GM12878 (cell line): Measurements from ENCODE around the gene COL23A1. TPM values are rescaled to one million over a fixed set of nuclear protein-coding genes. Genes with fewer than 3 reads are reported as not detected.

Experiments
- ATAC-seq: fragments of 200-7000 bp; cut with Tn5 transposase; 3 replicates; pipeline ENCODE4 v1.9.1; 2020; ENCODE audit warnings: mild to moderate bottlenecking, moderate library complexity
- BruUV-seq: library from RNA; stranded (reverse); fragments of 400-500 nt; replicated peaks from 2 replicates; lab custom pipeline; 2021; lab: Mats Ljungman, UMichigan
- CTCF ChIA-PET: fragments of 300-600 bp; sonication (Branson Sonifier 250); formaldehyde crosslinking; extraction: SDS; loops from one replicate; lab custom pipeline; 2021; ENCODE audit warnings: inconsistent platforms; lab: Yijun Ruan, JAX
- POLR2A ChIA-PET: fragments of 350-600 bp; formaldehyde crosslinking; extraction: SDS; loops from one replicate; lab custom pipeline; 2021; ENCODE audit warnings: inconsistent platforms; lab: Charles Lee
- RAD21 ChIA-PET: fragments of 300-600 bp; sonication (Branson Sonifier 250); formaldehyde crosslinking; loops from one replicate; lab custom pipeline; 2023; ENCODE audit warnings: antibody characterized with exemption; ENCODE audit not compliant: unreplicated experiment; lab: Charles Lee
- SMC1A ChIA-PET: fragments of 300-600 bp; sonication (Branson Sonifier 250); formaldehyde crosslinking; loops from one replicate; lab custom pipeline; 2023; ENCODE audit not compliant: unreplicated experiment, uncharacterized antibody; lab: Charles Lee
- DNase-seq: peaks from one replicate; pipeline ENCODE4 v3.0.0-alpha.2; 2011; ENCODE audit warnings: low read depth, low spot score
- FAIRE-seq: peaks from 3 replicates; lab custom pipeline; 2011; peaks lifted over from hg19 to GRCh38; lab: Jason Lieb, UNC
- H2AFZ ChIP-seq: 2 replicates; pipeline ENCODE4 v1.6.0; 2011; ENCODE audit warnings: low read depth, low read length, control low read depth; ENCODE audit not compliant: control insufficient read depth
- H3K27ac ChIP-seq: 2 replicates; pipeline ENCODE4 v1.5.1; 2011; ENCODE audit warnings: control low read depth; ENCODE audit not compliant: control insufficient read depth, insufficient read depth
- H3K27me3 ChIP-seq, 2 experiments: replicated peaks in 1 of 2; 2 replicates each; pipeline versions ENCODE4 v1.6.0 to v1.6.1; 2011; ENCODE audit warnings: low read length in 1 of 2; ENCODE audit not compliant: control insufficient read depth in 2 of 2, insufficient read depth in 2 of 2
- H3K36me3 ChIP-seq, 2 experiments: 2 replicates each; pipeline ENCODE4 v1.5.1; 2011; ENCODE audit warnings: low read length in 1 of 2; ENCODE audit not compliant: control insufficient read depth in 2 of 2, insufficient read depth in 2 of 2
- H3K4me1 ChIP-seq: 2 replicates; pipeline ENCODE4 v1.6.1; 2011; ENCODE audit warnings: mild to moderate bottlenecking, low read length, moderate library complexity, mixed read lengths; ENCODE audit not compliant: control insufficient read depth, insufficient read depth
- H3K4me2 ChIP-seq: 2 replicates; pipeline ENCODE4 v1.6.0; 2011; ENCODE audit warnings: control low read depth; ENCODE audit not compliant: control insufficient read depth, insufficient read depth
- H3K4me3 ChIP-seq: fragments of 200-600 bp; sonication (generic); 2 replicates; pipeline ENCODE4 v1.5.1; 2016
- H3K79me2 ChIP-seq: 2 replicates; pipeline ENCODE4 v1.6.0; 2011; ENCODE audit warnings: low read length; ENCODE audit not compliant: control insufficient read depth, insufficient read depth
- H3K9ac ChIP-seq: 2 replicates; pipeline ENCODE4 v1.8.0; 2011; ENCODE audit warnings: low read length, control low read depth, mixed read lengths; ENCODE audit not compliant: control insufficient read depth, insufficient read depth
- H3K9me3 ChIP-seq: replicated peaks from 3 replicates; pipeline ENCODE4 v1.5.1; 2011; ENCODE audit warnings: mild to moderate bottlenecking, low read length; ENCODE audit not compliant: control insufficient read depth, insufficient read depth
- H4K20me1 ChIP-seq: 2 replicates; pipeline ENCODE4 v1.6.0; 2011; ENCODE audit not compliant: control insufficient read depth, insufficient read depth
- BACH1 ChIP-seq: fragments of 450-650 bp; IDR thresholded peaks from 2 replicates; pipeline ENCODE4 v1.6.1; 2017; ENCODE audit warnings: mild to moderate bottlenecking, borderline replicate concordance
- FOXK2 ChIP-seq: fragments of 450-650 bp; IDR thresholded peaks from 2 replicates; pipeline ENCODE4 v1.6.1; 2017; ENCODE audit warnings: mild to moderate bottlenecking, moderate library complexity
- MTA3 ChIP-seq: IDR thresholded peaks from 2 replicates; pipeline ENCODE4 v1.6.1; 2012; ENCODE audit warnings: low read length, inconsistent platforms, borderline replicate concordance
- NFYB ChIP-seq: IDR thresholded peaks from 2 replicates; pipeline ENCODE4 v1.6.1; 2011; ENCODE audit warnings: low read depth, mild to moderate bottlenecking, low read length, improper control_type of control experiment, moderate library complexity; ENCODE audit not compliant: insufficient read depth
- NR2F1 ChIP-seq: fragments of 450-650 bp; conservative IDR thresholded peaks from 2 replicates; pipeline ENCODE4 v1.6.1; 2017; ENCODE audit warnings: mild to moderate bottlenecking
- POLR2A ChIP-seq: IDR thresholded peaks from 2 replicates; pipeline ENCODE4 v1.6.1; 2011; ENCODE audit warnings: low read depth, mild to moderate bottlenecking, low read length
- POLR2AphosphoS5 ChIP-seq: IDR thresholded peaks from 2 replicates; pipeline ENCODE4 v1.6.1; 2011; ENCODE audit warnings: mild to moderate bottlenecking, low read length, inconsistent platforms
- WGBS: methylation state at CpG from one replicate; pipeline ENCODE4 v1.1.6; 2016; ENCODE audit warnings: low lambda C conversion rate; ENCODE audit not compliant: insufficient replicate concordance, insufficient coverage; ENCODE audit errors: missing lambda C conversion rate; 5-methylcytosine and 5-hydroxymethylcytosine counted together
- in situ Hi-C: fragments of 300-500 bp; cut with MboI; formaldehyde crosslinking; loops from 9 replicates; pipeline ENCODE4 v1.14.3; 2018; ENCODE audit warnings: mixed read lengths
- intact Hi-C: fragments of 100-400 bp; cut with micrococcal nuclease; formaldehyde crosslinking; loops from one replicate; pipeline ENCODE4 v1.14.2; 2022; ENCODE audit not compliant: unreplicated experiment
- polyA plus RNA-seq, 11 experiments: library from polyadenylated mRNA; depleted of rRNA in 4 of 11; unstranded in 6 of 11; stranded (reverse) in 5 of 11; fragments of >200 nt; fragmentation: Nextera tagmentation in 4 of 11; fragmentation: Illumina TruSeq in 1 of 11; extraction: Ambion mirVana in 4 of 11; extraction: Trizol in 1 of 11; gene quantifications; 1 replicate in 1 of 11; 2 replicates in 10 of 11; pipeline versions ENCODE4 v1.2.1 to v1.2.3, GENCODE V29; 2011 to 2016; ENCODE audit warnings: inconsistent platforms in 2 of 11, missing spikeins in 2 of 11, low read depth in 1 of 11
- total RNA-seq, 4 experiments: library from RNA; depleted of rRNA in 3 of 4; stranded (reverse); fragments of >200 nt in 3 of 4; fragmentation: Illumina TruSeq in 1 of 4; extraction: Trizol in 1 of 4; gene quantifications; 2 replicates each; pipeline versions ENCODE4 v1.2.1 to v1.2.3, GENCODE V29; 2013 to 2021

COL23A1 gene
- total and polyA plus RNA-seq, 10 of the 15 experiments (the other 5 are each of a cell fraction or from before 2014, with no cell fraction given): 0.03 to 0.83 (median 0.09) TPM; not detected in 5

- POLR2A ChIA-PET: no interaction called here
- H3K9ac ChIP-seq: no peak overlapping the region
- no peaks in the 10 kb centered on the region for H3K4me1 ChIP-seq
- no peak overlapping the region for H3K4me3 ChIP-seq
- H3K27ac ChIP-seq: no peak overlapping the region
- no peaks in the 10 kb centered on the region for H4K20me1 ChIP-seq
- DNase-seq: no peak
- in situ Hi-C loops (no loop called here), intact Hi-C loops (no loop called here)
- SMC1A ChIA-PET: interaction anchor here (1.1 kb wide), 1 partner anchor 16 kb away, joined by 3 read pairs; no protein-coding TSS in a partner anchor
- no peak for TF ChIP-seq FOXK2
- no peak for TF ChIP-seq MTA3
- no peak for TF ChIP-seq NR2F1
- TF ChIP-seq POLR2AphosphoS5: no peak
- no peak for TF ChIP-seq NFYB
- no peak overlapping the region for H2AFZ ChIP-seq
- no peaks in the 10 kb centered on the region for H3K9me3 ChIP-seq
- no peak overlapping the region for H3K4me2 ChIP-seq
- ATAC-seq: no peak
- no peak for FAIRE-seq
- H3K27me3 ChIP-seq: no peaks in the 10 kb centered on the region
- RAD21 ChIA-PET: no interaction called here
- WGBS: over 99% methylated on average over 15 of the region's 15 CpGs
- BruUV-seq: no TSS peak
- H3K36me3 ChIP-seq: peaks cover 3 to 14% of the 10 kb centered on the region in 2 experiments; a peak in 3 of 4 replicates
- CTCF ChIA-PET: no interaction called here
- no peaks in the 10 kb centered on the region for H3K79me2 ChIP-seq
Observed at GRCh38 chr5:178222292-178222691, 367.9 kb downstream of the COL23A1 start.

GRCh38 chr5:178221853-178222252, 368.3 kb downstream of the COL23A1 start:
- intact Hi-C loops: no loop called here
- ChIA-PET CTCF (no interaction called here), SMC1A (interaction anchor here (1.1 kb wide), 1 partner anchor 16 kb away, joined by 3 read pairs; no protein-coding TSS in a partner anchor)
- Histone ChIP-seq H3K36me3 (peaks cover 3 to 13% of the 10 kb centered on the region in 2 experiments; a peak in 3 of 4 replicates), H4K20me1 (no peaks in the 10 kb centered on the region), H3K9me3 (no peaks in the 10 kb centered on the region), H3K4me1 (no peaks in the 10 kb centered on the region), H3K27me3 (no peaks in the 10 kb centered on the region)
- BruUV-seq: no TSS peak
- peak; percentile 29; the same call in 1 of the 2 replicates for TF ChIP-seq POLR2A
- no peak for TF ChIP-seq BACH1
- TF ChIP-seq, all 136 proteins: peak for 1
- Histone ChIP-seq H3K9ac (no peak overlapping the region), H3K79me2 (no peaks in the 10 kb centered on the region), H3K4me2 (no peak overlapping the region), H3K27ac (no peak overlapping the region), H2AFZ (no peak overlapping the region), H3K4me3 (no peak overlapping the region)
- DNase-seq: no peak
- FAIRE-seq: no peak
- WGBS: 74% methylated on average over 5 of the region's 5 CpGs
- ChIA-PET POLR2A (no interaction called here), RAD21 (no interaction called here)
- in situ Hi-C loops: no loop called here
- peak; percentile 8; the same call in 2 of the 3 replicates for ATAC-seq
